ENCODE data around the gene ABL1. TPM values are rescaled to one million over a fixed set of nuclear protein-coding genes. Genes with fewer than 3 reads are reported as not detected.

The ABL1 gene
- polyA plus RNA-seq, 1 of the 3 experiments (the other 2 are of a cell fraction): 24.6 TPM

DNA sequence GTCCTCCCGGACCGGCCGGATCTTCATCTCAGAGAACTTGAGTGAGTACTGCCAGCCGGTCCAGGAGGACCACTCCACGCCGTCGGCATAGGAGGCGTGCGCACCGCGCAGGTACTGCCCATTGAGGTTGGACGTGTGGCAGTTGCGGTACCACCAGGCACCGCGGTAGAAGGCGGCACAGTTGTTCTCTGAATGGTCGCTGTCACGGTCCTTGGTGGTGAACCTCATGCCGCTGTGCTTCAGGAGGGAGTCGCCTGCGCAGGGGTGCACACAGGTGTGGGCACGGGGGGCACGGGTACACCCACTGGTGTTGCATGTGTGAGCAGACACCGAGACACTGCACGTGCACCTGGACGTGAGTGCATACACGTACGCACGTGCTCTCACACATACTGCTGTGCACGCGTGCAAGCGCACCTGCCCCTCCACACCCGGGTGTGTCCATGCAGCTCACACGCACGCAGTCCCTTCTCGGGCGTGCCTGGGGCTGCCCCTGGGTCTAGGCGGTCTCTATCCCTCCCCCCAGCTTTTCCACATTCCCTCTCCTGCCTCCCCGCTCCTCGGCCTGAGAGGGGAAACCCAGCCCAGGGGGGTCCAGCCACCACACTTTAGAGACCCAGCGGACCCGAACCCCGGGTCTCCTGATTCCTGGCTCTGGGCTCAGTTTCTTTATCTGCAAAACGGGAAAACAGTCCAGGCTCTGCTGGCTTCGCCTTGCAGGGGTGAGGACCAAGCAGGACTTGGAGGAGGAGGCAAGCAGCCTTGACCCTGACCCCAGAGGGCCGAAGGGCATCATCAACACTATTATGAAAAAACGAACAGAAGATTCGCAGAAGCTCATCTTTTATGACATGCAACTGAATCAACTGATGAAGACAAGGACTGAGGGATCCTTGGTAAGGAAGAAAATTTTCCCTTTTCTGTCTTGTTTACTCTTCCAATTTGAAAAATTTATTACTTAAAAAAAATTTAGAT, 69.3 kb downstream of the ABL1 start:
- no peak for TF ChIP-seq FOXJ3 (CRISPR knock-in tag; IDR thresholded peaks at IDR 0.05)
- no peak for TF ChIP-seq TAF1 (IDR thresholded peaks at IDR 0.05; ENCODE audit: borderline replicate concordance, low read depth, low read length)
- TF ChIP-seq, protein P1, sequence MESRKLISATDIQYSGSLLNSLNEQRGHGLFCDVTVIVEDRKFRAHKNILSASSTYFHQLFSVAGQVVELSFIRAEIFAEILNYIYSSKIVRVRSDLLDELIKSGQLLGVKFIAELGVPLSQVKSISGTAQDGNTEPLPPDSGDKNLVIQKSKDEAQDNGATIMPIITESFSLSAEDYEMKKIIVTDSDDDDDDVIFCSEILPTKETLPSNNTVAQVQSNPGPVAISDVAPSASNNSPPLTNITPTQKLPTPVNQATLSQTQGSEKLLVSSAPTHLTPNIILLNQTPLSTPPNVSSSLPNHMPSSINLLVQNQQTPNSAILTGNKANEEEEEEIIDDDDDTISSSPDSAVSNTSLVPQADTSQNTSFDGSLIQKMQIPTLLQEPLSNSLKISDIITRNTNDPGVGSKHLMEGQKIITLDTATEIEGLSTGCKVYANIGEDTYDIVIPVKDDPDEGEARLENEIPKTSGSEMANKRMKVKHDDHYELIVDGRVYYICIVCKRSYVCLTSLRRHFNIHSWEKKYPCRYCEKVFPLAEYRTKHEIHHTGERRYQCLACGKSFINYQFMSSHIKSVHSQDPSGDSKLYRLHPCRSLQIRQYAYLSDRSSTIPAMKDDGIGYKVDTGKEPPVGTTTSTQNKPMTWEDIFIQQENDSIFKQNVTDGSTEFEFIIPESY (IDR thresholded peaks at IDR 0.05; ENCODE audit: borderline replicate concordance, low read depth): no peak
- no peak for TF ChIP-seq NRF1 (IDR thresholded peaks at IDR 0.05; ENCODE audit: low read depth, low read length)
- TF ChIP-seq SMC3 (IDR thresholded peaks at IDR 0.05; ENCODE audit: low read depth, low read length): no peak
- no peak for TF ChIP-seq MXI1 (IDR thresholded peaks at IDR 0.05; ENCODE audit: low read depth, low read length)
- no peak for TF ChIP-seq GABPA (IDR thresholded peaks at IDR 0.05; ENCODE audit: low read depth)
- no peak for TF ChIP-seq ELF1 (IDR thresholded peaks at IDR 0.05)
- TF ChIP-seq, protein P2, sequence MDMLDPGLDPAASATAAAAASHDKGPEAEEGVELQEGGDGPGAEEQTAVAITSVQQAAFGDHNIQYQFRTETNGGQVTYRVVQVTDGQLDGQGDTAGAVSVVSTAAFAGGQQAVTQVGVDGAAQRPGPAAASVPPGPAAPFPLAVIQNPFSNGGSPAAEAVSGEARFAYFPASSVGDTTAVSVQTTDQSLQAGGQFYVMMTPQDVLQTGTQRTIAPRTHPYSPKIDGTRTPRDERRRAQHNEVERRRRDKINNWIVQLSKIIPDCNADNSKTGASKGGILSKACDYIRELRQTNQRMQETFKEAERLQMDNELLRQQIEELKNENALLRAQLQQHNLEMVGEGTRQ (IDR thresholded peaks at IDR 0.05; ENCODE audit: borderline replicate concordance, low read depth, low read length): no peak
- no peak for TF ChIP-seq RCOR1 (IDR thresholded peaks at IDR 0.05; ENCODE audit: low read length)
- TF ChIP-seq, protein P3, sequence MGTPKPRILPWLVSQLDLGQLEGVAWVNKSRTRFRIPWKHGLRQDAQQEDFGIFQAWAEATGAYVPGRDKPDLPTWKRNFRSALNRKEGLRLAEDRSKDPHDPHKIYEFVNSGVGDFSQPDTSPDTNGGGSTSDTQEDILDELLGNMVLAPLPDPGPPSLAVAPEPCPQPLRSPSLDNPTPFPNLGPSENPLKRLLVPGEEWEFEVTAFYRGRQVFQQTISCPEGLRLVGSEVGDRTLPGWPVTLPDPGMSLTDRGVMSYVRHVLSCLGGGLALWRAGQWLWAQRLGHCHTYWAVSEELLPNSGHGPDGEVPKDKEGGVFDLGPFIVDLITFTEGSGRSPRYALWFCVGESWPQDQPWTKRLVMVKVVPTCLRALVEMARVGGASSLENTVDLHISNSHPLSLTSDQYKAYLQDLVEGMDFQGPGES (IDR thresholded peaks at IDR 0.05; ENCODE audit: low read depth, low read length): no peak
- no peak for TF ChIP-seq RFX5 (IDR thresholded peaks at IDR 0.05; ENCODE audit: low read length)
- ChIA-PET POLR2A (no interaction called here), CTCF (interaction anchor here (0.9 to 1.4 kb wide), 2 partner anchors 35 to 142 kb away, joined by 4 read pairs; no protein-coding TSS in a partner anchor)

More for the DNA sequence above, 69.3 kb downstream of the ABL1 start:
- H3K4me3 ChIP-seq (ENCODE audit: low read depth in 2 of 2, low read length in 1 of 2): no peak overlapping the region
- no peaks in the 10 kb centered on the region for H3K27me3 ChIP-seq (ENCODE audit: insufficient read depth)
- H3K9me2 ChIP-seq: no peaks in the 10 kb centered on the region
- H3K9ac ChIP-seq: no peak overlapping the region
- no peaks in the 10 kb centered on the region for H3K79me2 ChIP-seq (ENCODE audit: insufficient read depth)
- WGBS (ENCODE audit: low lambda C conversion rate): 84% methylated on average over 36 of the region's 48 CpGs
- no peak for DNase-seq
- no peaks in the 10 kb centered on the region for H3K9me3 ChIP-seq
- no peak overlapping the region for H2AFZ ChIP-seq (ENCODE audit: low read depth)
- H3K36me3 ChIP-seq (replicated peaks in 1 of 2; ENCODE audit: control insufficient read depth in 1 of 2, insufficient read depth in 2 of 2, low read length in 1 of 2): no peaks in the 10 kb centered on the region
- no peaks in the 10 kb centered on the region for H4K20me1 ChIP-seq (ENCODE audit: insufficient read depth)
- peaks cover 0 to 3% of the 10 kb centered on the region in 2 experiments; a peak in 1 of 4 replicates for H3K4me1 ChIP-seq (ENCODE audit: control insufficient read depth in 1 of 2, insufficient read depth in 2 of 2, low read depth in 1 of 2, low read length in 1 of 2)
- no peaks in the 10 kb centered on the region for H3F3A ChIP-seq (replicated peaks; ENCODE audit: insufficient read depth)
- no peak overlapping the region for H3K27ac ChIP-seq (ENCODE audit: low read depth in 2 of 2, low read length in 1 of 2)
- no peak overlapping the region for H3K4me2 ChIP-seq

Measured in SK-N-SH (cell line).